Measurements from ENCODE around the gene ENTPD5.

DNA sequence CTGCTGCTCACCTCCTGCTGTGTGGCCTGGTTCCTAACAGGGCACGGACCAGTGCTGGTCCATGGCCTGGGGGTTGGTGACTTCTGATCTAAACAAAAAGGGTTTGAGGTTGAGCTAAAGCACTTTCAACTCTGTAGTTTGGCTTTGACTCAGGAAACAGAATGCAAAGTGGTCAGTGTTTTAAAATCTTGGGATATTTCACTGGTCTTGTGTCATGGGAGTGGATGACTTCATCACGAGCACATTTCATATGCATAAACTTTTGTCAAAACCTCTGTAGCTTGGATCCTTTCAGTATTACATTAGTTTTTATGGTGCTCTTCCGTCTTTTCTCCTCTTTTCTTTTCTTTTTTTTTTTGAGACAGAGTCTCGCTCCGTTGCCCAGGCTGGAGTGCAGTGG lies 94.8 kb downstream of the ENTPD5 start:
- TF ChIP-seq SMC3 (IDR thresholded peaks at IDR 0.05; ENCODE audit: low read depth, low read length) (no peak), NRF1 (IDR thresholded peaks at IDR 0.05; ENCODE audit: low read depth, low read length) (no peak), EP300 (IDR thresholded peaks at IDR 0.05; ENCODE audit: borderline replicate concordance in 1 of 2, low read depth in 1 of 2, low read length in 1 of 2) (no peak), RFX5 (IDR thresholded peaks at IDR 0.05; ENCODE audit: low read length) (no peak), MXI1 (IDR thresholded peaks at IDR 0.05; ENCODE audit: low read depth, low read length) (no peak), TEAD4 (IDR thresholded peaks at IDR 0.05; ENCODE audit: borderline replicate concordance, insufficient read depth) (no peak)
- TF ChIP-seq, protein P1, sequence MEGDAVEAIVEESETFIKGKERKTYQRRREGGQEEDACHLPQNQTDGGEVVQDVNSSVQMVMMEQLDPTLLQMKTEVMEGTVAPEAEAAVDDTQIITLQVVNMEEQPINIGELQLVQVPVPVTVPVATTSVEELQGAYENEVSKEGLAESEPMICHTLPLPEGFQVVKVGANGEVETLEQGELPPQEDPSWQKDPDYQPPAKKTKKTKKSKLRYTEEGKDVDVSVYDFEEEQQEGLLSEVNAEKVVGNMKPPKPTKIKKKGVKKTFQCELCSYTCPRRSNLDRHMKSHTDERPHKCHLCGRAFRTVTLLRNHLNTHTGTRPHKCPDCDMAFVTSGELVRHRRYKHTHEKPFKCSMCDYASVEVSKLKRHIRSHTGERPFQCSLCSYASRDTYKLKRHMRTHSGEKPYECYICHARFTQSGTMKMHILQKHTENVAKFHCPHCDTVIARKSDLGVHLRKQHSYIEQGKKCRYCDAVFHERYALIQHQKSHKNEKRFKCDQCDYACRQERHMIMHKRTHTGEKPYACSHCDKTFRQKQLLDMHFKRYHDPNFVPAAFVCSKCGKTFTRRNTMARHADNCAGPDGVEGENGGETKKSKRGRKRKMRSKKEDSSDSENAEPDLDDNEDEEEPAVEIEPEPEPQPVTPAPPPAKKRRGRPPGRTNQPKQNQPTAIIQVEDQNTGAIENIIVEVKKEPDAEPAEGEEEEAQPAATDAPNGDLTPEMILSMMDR (IDR thresholded peaks at IDR 0.05) = no peak
